ENCODE results near the gene SLC29A3. TPM values are rescaled to one million over a fixed set of nuclear protein-coding genes. Genes with fewer than 3 reads are reported as not detected.

Gene SLC29A3
- polyA plus RNA-seq, 1 donor (not counting 4 experiments of a cell fraction or from before 2014, with no cell fraction given): 0.52 TPM

- Histone ChIP-seq H3K36me3 (ENCODE audit: control insufficient read depth in 2 of 2, extremely low read depth in 1 of 2, insufficient read depth in 2 of 2, low read length in 2 of 2) (no peaks in the 10 kb centered on the region), H3K4me3 (ENCODE audit: control insufficient read depth in 2 of 3, extremely low read depth in 1 of 3, insufficient read depth in 2 of 3, low read depth in 1 of 3, low read length in 3 of 3) (no peak overlapping the region), H3K9me1 (ENCODE audit: control insufficient read depth, extremely low read depth, insufficient read depth, low read length) (no peaks in the 10 kb centered on the region), H3K27me3 (ENCODE audit: control insufficient read depth, extremely low read depth, insufficient read depth, low read length) (peaks cover 11% of the 10 kb centered on the region), H4K20me1 (ENCODE audit: control insufficient read depth, extremely low read depth, insufficient read depth, low read length) (no peaks in the 10 kb centered on the region), H3K79me2 (ENCODE audit: control insufficient read depth, insufficient read depth, low read length) (no peaks in the 10 kb centered on the region), H3K9ac (ENCODE audit: control insufficient read depth, extremely low read depth, insufficient read depth, low read length) (no peak overlapping the region), H2AFZ (ENCODE audit: control insufficient read depth, low read length) (no peak overlapping the region), H3K4me2 (ENCODE audit: control insufficient read depth, extremely low read depth, insufficient read depth, low read depth, low read length) (no peak overlapping the region), H3K9me3 (ENCODE audit: control insufficient read depth, low read depth, low read length) (no peaks in the 10 kb centered on the region), H3K27ac (ENCODE audit: control insufficient read depth, insufficient read depth, low read length) (no peak overlapping the region), H3K4me1 (ENCODE audit: control insufficient read depth, extremely low read depth, insufficient read depth, low read length) (no peaks in the 10 kb centered on the region)
- DNase-seq (ENCODE audit: low read depth, low spot score) (no peak), FAIRE-seq (no peak)
- dilution Hi-C loops (cut with MboI; ENCODE audit: extremely low pct_ligation_motif_present, low sequenced_read_pairs): no loop called here
- no peak for TF ChIP-seq CTCF (optimal IDR thresholded peaks at IDR 0.05 in 1 of 3, IDR thresholded peaks at IDR 0.05 in 1 of 3, conservative IDR thresholded peaks at IDR 0.05 in 1 of 3; ENCODE audit: extremely low read depth in 1 of 3, insufficient read depth in 2 of 3, low read length in 3 of 3)
- TF ChIP-seq EZH2 (IDR thresholded peaks at IDR 0.05; ENCODE audit: low read length): no peak
These were observed 59.5 kb downstream of the SLC29A3 start for GRCh38 chr10:71378336-71379117.

GRCh38 chr10:71379118-71379766, 60.2 kb downstream of the SLC29A3 start:
- Histone ChIP-seq H2AFZ (ENCODE audit: control insufficient read depth, low read length) (no peak overlapping the region), H3K4me2 (ENCODE audit: control insufficient read depth, extremely low read depth, insufficient read depth, low read depth, low read length) (no peak overlapping the region), H3K27me3 (ENCODE audit: control insufficient read depth, extremely low read depth, insufficient read depth, low read length) (peaks cover 6% of the 10 kb centered on the region), H3K79me2 (ENCODE audit: control insufficient read depth, insufficient read depth, low read length) (no peaks in the 10 kb centered on the region), H3K9me3 (ENCODE audit: control insufficient read depth, low read depth, low read length) (no peaks in the 10 kb centered on the region), H3K4me1 (ENCODE audit: control insufficient read depth, extremely low read depth, insufficient read depth, low read length) (no peaks in the 10 kb centered on the region), H3K27ac (ENCODE audit: control insufficient read depth, insufficient read depth, low read length) (no peak overlapping the region), H4K20me1 (ENCODE audit: control insufficient read depth, extremely low read depth, insufficient read depth, low read length) (no peaks in the 10 kb centered on the region), H3K9ac (ENCODE audit: control insufficient read depth, extremely low read depth, insufficient read depth, low read length) (no peak overlapping the region), H3K36me3 (ENCODE audit: control insufficient read depth in 2 of 2, extremely low read depth in 1 of 2, insufficient read depth in 2 of 2, low read length in 2 of 2) (no peaks in the 10 kb centered on the region), H3K9me1 (ENCODE audit: control insufficient read depth, extremely low read depth, insufficient read depth, low read length) (no peaks in the 10 kb centered on the region), H3K4me3 (ENCODE audit: control insufficient read depth in 2 of 3, extremely low read depth in 1 of 3, insufficient read depth in 2 of 3, low read depth in 1 of 3, low read length in 3 of 3) (no peak overlapping the region)
- dilution Hi-C loops (cut with MboI; ENCODE audit: extremely low pct_ligation_motif_present, low sequenced_read_pairs): no loop called here
- FAIRE-seq (no peak), DNase-seq (ENCODE audit: low read depth, low spot score) (no peak)
- TF ChIP-seq CTCF (optimal IDR thresholded peaks at IDR 0.05 in 1 of 3, IDR thresholded peaks at IDR 0.05 in 1 of 3, conservative IDR thresholded peaks at IDR 0.05 in 1 of 3; ENCODE audit: extremely low read depth in 1 of 3, insufficient read depth in 2 of 3, low read length in 3 of 3) (no peak), EZH2 (IDR thresholded peaks at IDR 0.05; ENCODE audit: low read length) (no peak)
